Panc1 (cell line): Measurements from ENCODE around the gene MTURN. TPM values are rescaled to one million over a fixed set of nuclear protein-coding genes. Genes with fewer than 3 reads are reported as not detected.

Source experiments
- ATAC-seq: fragments of 200-7000 bp; cut with Tn5 transposase; 2 replicates; pipeline ENCODE4 v1.9.1; 2020; ENCODE audit warnings: mild to moderate bottlenecking, moderate library complexity
- BruUV-seq: library from RNA; stranded (reverse); fragments of 400-500 nt; replicated peaks from 2 replicates; lab custom pipeline; 2021; lab: Mats Ljungman, UMichigan
- CTCF ChIA-PET: fragments of 300-600 bp; sonication (Branson Sonifier 250); formaldehyde crosslinking; loops from one replicate; lab custom pipeline; 2022; ENCODE audit warnings: antibody characterized with exemption; lab: Charles Lee
- POLR2A ChIA-PET: fragments of 300-600 bp; sonication (Branson Sonifier 250); formaldehyde crosslinking; loops from one replicate; lab custom pipeline; 2022; ENCODE audit warnings: antibody characterized with exemption; lab: Charles Lee
- DNase-seq: peaks from one replicate; pipeline ENCODE4 v3.0.0-alpha.2; 2010; ENCODE audit warnings: low read depth, low spot score
- H3K27ac ChIP-seq: 2 replicates; pipeline ENCODE4 v1.5.1; 2011; ENCODE audit warnings: mild to moderate bottlenecking, low read length, inconsistent platforms
- H3K27me3 ChIP-seq: fragments of 200-500 bp; sonication (Bioruptor generic); 2 replicates; pipeline ENCODE4 v1.6.0; 2014; ENCODE audit warnings: low read length, inconsistent platforms; ENCODE audit not compliant: control insufficient read depth, insufficient read depth
- H3K36me3 ChIP-seq: fragments of 200-500 bp; sonication (Bioruptor generic); 2 replicates; pipeline ENCODE4 v1.5.1; 2014; ENCODE audit warnings: inconsistent platforms, mild to moderate bottlenecking, low read length, moderate library complexity; ENCODE audit not compliant: control insufficient read depth, insufficient read depth
- H3K4me1 ChIP-seq: 2 replicates; pipeline ENCODE4 v1.5.1; 2011; ENCODE audit warnings: inconsistent platforms, mild to moderate bottlenecking, low read length, moderate library complexity; ENCODE audit not compliant: control insufficient read depth, insufficient read depth
- H3K4me3 ChIP-seq, 2 experiments: 2 replicates each; pipeline ENCODE4 v1.5.1; 2011 to 2012; ENCODE audit warnings: low read depth in 2 of 2, low read length in 2 of 2, mild to moderate bottlenecking in 2 of 2, inconsistent platforms in 1 of 2, moderate library complexity in 1 of 2
- H3K9me3 ChIP-seq: fragments of 200-500 bp; sonication (Bioruptor generic); 2 replicates; pipeline ENCODE4 v1.5.1; 2014; ENCODE audit warnings: low read depth, mild to moderate bottlenecking, inconsistent platforms, low read length, moderate library complexity; ENCODE audit not compliant: control insufficient read depth, insufficient read depth
- CTCF ChIP-seq: fragments of 450-650 bp; IDR thresholded peaks from 2 replicates; pipeline ENCODE4 v1.5.1; 2017; ENCODE audit warnings: mild to moderate bottlenecking
- POLR2AphosphoS5 ChIP-seq: IDR thresholded peaks from 2 replicates; pipeline ENCODE4 v1.6.1; 2012; ENCODE audit warnings: mild to moderate bottlenecking, low read depth, low read length, moderate library complexity
- REST ChIP-seq, 2 experiments: IDR thresholded peaks; 2 replicates each; pipeline ENCODE4 v1.6.1; 2011 to 2012; ENCODE audit warnings: low read depth in 2 of 2, control low read depth in 1 of 2, low read length in 1 of 2, mild to moderate bottlenecking in 1 of 2, moderate library complexity in 1 of 2; ENCODE audit not compliant: insufficient read depth in 1 of 2
- SIN3A ChIP-seq: IDR thresholded peaks from 2 replicates; pipeline ENCODE4 v1.6.1; 2012; ENCODE audit warnings: low read depth, mild to moderate bottlenecking, low read length, moderate library complexity, borderline replicate concordance; ENCODE audit not compliant: insufficient read depth
- TCF7L2 ChIP-seq: IDR thresholded peaks from 2 replicates; pipeline ENCODE4 v1.6.1; 2011; ENCODE audit warnings: mild to moderate bottlenecking, low read depth, low read length, inconsistent platforms
- in situ Hi-C: cut with HindIII; loops from 2 replicates; pipeline ENCODE4 v1.10.0; 2016; ENCODE audit warnings: low sequenced_read_pairs, low pct_unique_long_range_greater_than_20kb
- intact Hi-C: fragments of 100-400 bp; cut with micrococcal nuclease; formaldehyde crosslinking; loops from one replicate; pipeline ENCODE4 v1.10.0; 2022; ENCODE audit not compliant: unreplicated experiment
- total RNA-seq: library from RNA; stranded (reverse); gene quantifications from one replicate; pipeline ENCODE4 v1.2.1, GENCODE V29; 2021; ENCODE audit not compliant: unreplicated experiment

The MTURN gene
- total RNA-seq, 1 experiment from 2014 or later, result 1.2 TPM

GRCh38 chr7:30157204-30157603 lies 22.4 kb downstream of the MTURN start:
- no TSS peak for BruUV-seq
- DNase-seq (no peak), ATAC-seq (no peak)
- Histone ChIP-seq H3K36me3 (no peaks in the 10 kb centered on the region), H3K27ac (no peak overlapping the region), H3K9me3 (no peaks in the 10 kb centered on the region), H3K27me3 (peaks cover 2% of the 10 kb centered on the region; the same call in 1 of the 2 replicates), H3K4me1 (peaks cover 10% of the 10 kb centered on the region), H3K4me3 (no peak overlapping the region)
- intact Hi-C loops (no loop called here), in situ Hi-C loops (no loop called here)
- ChIA-PET CTCF (no interaction called here), POLR2A (interaction anchor here (0.5 kb wide), 1 partner anchor 105 kb away, joined by 4 read pairs; no protein-coding TSS in a partner anchor)
- TF ChIP-seq REST (IDR thresholded peaks at IDR 0.05; ENCODE audit: insufficient read depth in 1 of 2, low read depth in 2 of 2, low read length in 1 of 2) (no peak), CTCF (no peak), SIN3A (no peak), POLR2AphosphoS5 (no peak), TCF7L2 (no peak)

GRCh38 chr7:30159163-30159562 lies 24.4 kb downstream of the MTURN start:
- no peak for ATAC-seq
- CTCF ChIA-PET, result interaction anchor here (0.7 kb wide), 1 partner anchor 25 kb away, joined by 3 read pairs; no protein-coding TSS in a partner anchor
- Histone ChIP-seq H3K36me3 (no peaks in the 10 kb centered on the region), H3K27ac (no peak overlapping the region), H3K4me1 (peaks cover 10% of the 10 kb centered on the region), H3K9me3 (no peaks in the 10 kb centered on the region), H3K27me3 (peaks cover 2% of the 10 kb centered on the region; the same call in 1 of the 2 replicates), H3K4me3 (no peak overlapping the region)
- in situ Hi-C loops, result no loop called here
- DNase-seq, result no peak
- TF ChIP-seq SIN3A (no peak), CTCF (no peak)
- POLR2A ChIA-PET, result no interaction called here
- BruUV-seq, result no TSS peak
- intact Hi-C loops, result no loop called here
